CD8-positive, alpha-beta memory T cell (primary cell): ENCODE data around the gene PUSL1. TPM values are rescaled to one million over a fixed set of nuclear protein-coding genes. Genes with fewer than 3 reads are reported as not detected.

ENCODE experiments used
- CTCF ChIA-PET: fragments of 350-600 bp; sonication (Branson Sonifier 250); formaldehyde crosslinking; loops from one replicate; lab custom pipeline; 2021; ENCODE audit warnings: antibody characterized with exemption; lab: Charles Lee
- POLR2A ChIA-PET: fragments of 350-600 bp; sonication (Branson Sonifier 250); formaldehyde crosslinking; loops from one replicate; lab custom pipeline; 2021; ENCODE audit warnings: antibody characterized with exemption; lab: Charles Lee
- DNase-seq, 5 donors: peaks; one replicate each; pipeline versions ENCODE4 v3.0.0 to v3.0.0-alpha.2; 2020 to 2022; ENCODE audit warnings: mixed read lengths in 1 of 5
- H3K27ac ChIP-seq: one replicate; pipeline ENCODE4 v1.7.0; 2013; ENCODE audit warnings: low read depth, mild to moderate bottlenecking, low read length, moderate library complexity
- H3K27me3 ChIP-seq: 2 replicates; pipeline ENCODE4 v1.7.0; 2013; ENCODE audit warnings: low read length, mild to moderate bottlenecking; ENCODE audit not compliant: insufficient read depth, poor library complexity, severe bottlenecking
- H3K36me3 ChIP-seq: 2 replicates; pipeline ENCODE4 v1.7.0; 2013; ENCODE audit warnings: mild to moderate bottlenecking, low read length, moderate library complexity; ENCODE audit not compliant: insufficient read depth
- H3K4me1 ChIP-seq: 2 replicates; pipeline ENCODE4 v1.7.0; 2013; ENCODE audit warnings: mild to moderate bottlenecking, low read length, moderate library complexity; ENCODE audit not compliant: insufficient read depth
- H3K4me3 ChIP-seq: 2 replicates; pipeline ENCODE4 v1.7.0; 2013; ENCODE audit warnings: mild to moderate bottlenecking, low read length
- H3K9me3 ChIP-seq: 2 replicates; pipeline ENCODE4 v1.7.0; 2013; ENCODE audit warnings: mild to moderate bottlenecking, low read length
- H3K27ac Mint-ChIP-seq, 8 donors: one replicate each; pipeline ENCODE4 v1.8.0; 2020 to 2021; ENCODE audit warnings: mixed read lengths in 8 of 8, mild to moderate bottlenecking in 6 of 8, inconsistent platforms in 3 of 8, moderate library complexity in 3 of 8
- H3K27me3 Mint-ChIP-seq, 2 donors: one replicate each; pipeline ENCODE4 v1.8.0; 2020 to 2021; ENCODE audit warnings: mixed read lengths in 2 of 2, mild to moderate bottlenecking in 1 of 2, moderate library complexity in 1 of 2
- H3K36me3 Mint-ChIP-seq, 3 donors: one replicate each; pipeline ENCODE4 v1.8.0; 2020 to 2021; ENCODE audit warnings: mixed read lengths in 3 of 3, inconsistent platforms in 1 of 3, mild to moderate bottlenecking in 1 of 3
- H3K4me1 Mint-ChIP-seq, 3 donors: one replicate each; pipeline ENCODE4 v1.8.0; 2020 to 2021; ENCODE audit warnings: mixed read lengths in 3 of 3, inconsistent platforms in 1 of 3, mild to moderate bottlenecking in 1 of 3
- H3K4me3 Mint-ChIP-seq, 7 donors: one replicate each; pipeline ENCODE4 v1.8.0; 2020 to 2021; ENCODE audit warnings: mixed read lengths in 7 of 7, mild to moderate bottlenecking in 6 of 7, moderate library complexity in 4 of 7, inconsistent platforms in 2 of 7
- H3K9me3 Mint-ChIP-seq, 5 donors: one replicate each; pipeline ENCODE4 v1.8.0; 2020 to 2022; ENCODE audit warnings: mixed read lengths in 5 of 5, mild to moderate bottlenecking in 3 of 5, moderate library complexity in 2 of 5, inconsistent platforms in 1 of 5
- polyA plus RNA-seq: library from polyadenylated mRNA; unstranded; fragments of 300-500 nt; fragmentation: Illumina TruSeq; gene quantifications from one replicate; pipeline ENCODE4 v1.2.3, GENCODE V29; 2021
- total RNA-seq, 2 experiments: library from RNA; stranded (reverse); gene quantifications; one replicate each; pipeline ENCODE4 v1.2.3, GENCODE V29; 2021

Gene PUSL1
- total and polyA plus RNA-seq, 3 experiments from 2014 or later, result 22.0 to 34.3 (median 32.9) TPM

DNA sequence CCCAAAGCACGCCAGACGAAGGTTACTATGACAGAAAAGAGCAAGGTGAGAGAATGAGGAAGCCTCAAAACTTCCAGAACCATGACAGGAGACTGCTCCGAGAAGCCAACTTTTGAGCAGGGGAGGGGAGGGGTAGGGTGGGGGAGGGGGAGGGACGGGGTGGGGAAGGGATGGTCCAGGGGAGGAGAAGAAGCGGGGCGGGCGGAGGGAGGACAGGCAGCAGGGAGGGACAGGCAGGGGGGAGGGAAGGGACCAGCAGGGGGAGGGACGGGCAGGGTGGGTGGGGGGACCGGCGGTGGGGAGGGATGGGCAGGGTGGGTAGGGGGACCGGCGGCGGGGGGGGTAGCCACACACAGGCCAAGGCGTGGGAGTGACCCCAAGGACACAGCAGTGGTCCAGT, 14.0 kb downstream of the PUSL1 start:
- ChIA-PET CTCF (no interaction called here), POLR2A (no interaction called here)
- Mint-ChIP-seq H3K27ac (peak overlapping the region in 6 of 8 donors; percentile 40 to 92 (median 74)), H3K27me3 (no peaks in the 10 kb centered on the region), H3K36me3 (peaks cover 0 to 42% (median 2%) of the 10 kb centered on the region in 3 donors), H3K4me1 (peaks cover 27 to 58% (median 38%) of the 10 kb centered on the region in 3 donors), H3K4me3 (peak overlapping the region; percentile 74 to 88 (median 77)), H3K9me3 (no peaks in the 10 kb centered on the region)
- peaks cover 7% of the 10 kb centered on the region for H3K36me3 ChIP-seq
- H3K27me3 ChIP-seq, result no peaks in the 10 kb centered on the region
- no peaks in the 10 kb centered on the region for H3K9me3 ChIP-seq
- H3K27ac ChIP-seq, result no peak overlapping the region
- H3K4me3 ChIP-seq, result no peak overlapping the region
- H3K4me1 ChIP-seq, result peaks cover 32% of the 10 kb centered on the region
- no peak for DNase-seq

DNA sequence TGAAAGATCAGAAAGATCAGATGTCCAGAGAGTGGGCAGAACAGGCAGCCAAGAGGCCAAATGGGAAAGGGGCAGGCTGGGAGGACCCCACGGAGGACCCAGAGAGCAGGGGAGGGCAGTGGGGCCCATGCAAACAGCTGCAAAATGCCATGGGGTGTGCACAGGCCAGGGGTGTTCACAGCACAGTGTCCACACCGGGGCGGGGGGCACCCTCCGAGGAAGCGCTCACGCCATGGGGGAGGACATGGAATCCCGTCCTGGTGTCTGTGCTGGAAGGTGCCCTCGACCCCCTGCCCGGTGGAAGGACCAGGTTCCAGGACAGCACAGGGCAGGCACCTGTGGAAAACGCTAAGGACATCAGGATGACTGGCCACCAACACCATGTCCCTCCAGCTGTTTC, 14.6 kb downstream of the PUSL1 start:
- Mint-ChIP-seq H3K4me3 (peak overlapping the region; percentile 84 to 97 (median 89)), H3K27ac (peak overlapping the region in 5 of 8 donors; percentile 88 to 96 (median 89)), H3K27me3 (no peaks in the 10 kb centered on the region), H3K36me3 (peaks cover 0 to 42% (median 2%) of the 10 kb centered on the region in 3 donors), H3K9me3 (no peaks in the 10 kb centered on the region), H3K4me1 (peaks cover 27 to 58% (median 37%) of the 10 kb centered on the region in 3 donors)
- DNase-seq, result no peak
- Histone ChIP-seq H3K4me1 (peaks cover 32% of the 10 kb centered on the region), H3K27ac (no peak overlapping the region), H3K36me3 (peaks cover 7% of the 10 kb centered on the region), H3K9me3 (no peaks in the 10 kb centered on the region), H3K27me3 (no peaks in the 10 kb centered on the region), H3K4me3 (no peak overlapping the region)
- ChIA-PET POLR2A (no interaction called here), CTCF (no interaction called here)

DNA sequence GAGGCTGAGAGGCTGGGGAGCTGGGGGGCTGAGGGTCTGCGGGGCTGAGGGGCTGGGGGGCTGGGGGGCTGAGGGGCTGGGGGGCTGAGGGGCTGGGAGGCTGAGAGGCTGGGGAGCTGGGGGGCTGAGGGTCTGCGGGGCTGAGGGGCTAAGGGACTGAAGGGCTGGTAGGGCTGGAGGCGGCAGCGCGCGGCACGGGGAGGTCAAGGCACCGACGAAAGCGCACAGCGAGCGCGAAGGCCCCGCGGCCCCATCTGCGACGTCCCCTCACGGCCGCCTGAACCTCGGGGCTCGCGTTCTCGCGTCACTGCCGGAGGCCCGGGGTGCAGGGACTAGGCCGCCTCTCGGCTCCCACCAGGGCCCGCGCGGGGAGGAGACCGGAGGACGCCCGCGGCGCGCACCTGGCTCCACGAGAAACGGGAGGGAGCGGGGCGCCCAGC, 15.7 kb downstream of the PUSL1 start:
- H3K4me3 Mint-ChIP-seq, result peak overlapping the region; percentile 48 to 94 (median 87)
- ChIA-PET CTCF (no interaction called here), POLR2A (no interaction called here)
- peak overlapping the region; percentile 49 for H3K4me3 ChIP-seq
- peak overlapping the region; percentile 79 for H3K27ac ChIP-seq
- peaks cover 27 to 57% (median 37%) of the 10 kb centered on the region in 3 donors for H3K4me1 Mint-ChIP-seq
- no peaks in the 10 kb centered on the region for H3K27me3 ChIP-seq
- peaks cover 5% of the 10 kb centered on the region for H3K36me3 ChIP-seq
- H3K27ac Mint-ChIP-seq, result peak overlapping the region in 2 of 8 donors; percentile 87 to 89
- no peaks in the 10 kb centered on the region for H3K27me3 Mint-ChIP-seq
- peaks cover 32% of the 10 kb centered on the region for H3K4me1 ChIP-seq
- no peak for DNase-seq
- peaks cover 0 to 35% (median 2%) of the 10 kb centered on the region in 3 donors for H3K36me3 Mint-ChIP-seq
- H3K9me3 ChIP-seq, result no peaks in the 10 kb centered on the region
- no peaks in the 10 kb centered on the region for H3K9me3 Mint-ChIP-seq

DNA sequence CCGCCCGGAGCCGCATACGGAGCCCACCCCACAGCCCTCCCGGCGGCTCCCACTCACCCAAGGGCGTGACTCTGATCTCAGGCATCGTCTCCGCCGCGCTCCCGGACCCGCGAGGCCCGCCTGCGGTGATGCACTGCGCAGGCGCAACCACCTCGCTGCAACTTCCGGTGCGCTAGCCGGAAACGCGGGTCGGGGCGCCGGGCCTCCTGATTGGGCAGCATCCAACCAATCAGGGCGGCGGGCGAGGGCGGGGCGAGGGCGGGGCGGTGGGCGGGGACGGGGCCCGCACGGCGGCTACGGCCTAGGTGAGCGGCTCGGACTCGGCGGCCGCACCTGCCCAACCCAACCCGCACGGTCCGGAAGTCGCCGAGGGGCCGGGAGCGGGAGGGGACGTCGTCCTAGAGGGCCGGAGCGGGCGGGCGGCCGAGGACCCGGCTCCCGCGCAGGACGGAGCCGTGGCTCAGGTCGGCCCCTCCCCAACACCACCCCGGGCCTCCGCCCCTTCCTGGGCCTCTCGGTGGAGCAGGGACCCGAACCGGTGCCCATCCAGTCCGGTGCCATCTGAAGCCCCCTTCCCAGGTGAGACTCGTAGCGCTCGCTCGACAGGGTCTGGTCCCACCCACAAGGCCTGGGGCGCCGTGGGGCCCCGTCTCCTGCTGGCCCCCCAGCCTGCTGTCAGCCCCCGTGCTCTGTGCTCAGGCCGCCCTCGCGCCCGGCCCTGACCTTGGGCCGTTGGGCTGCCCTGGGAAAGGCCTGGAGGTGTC, 16.3 kb downstream of the PUSL1 start, which contains the start of the genes CPTP and INTS11:
Gene CPTP (plus strand): TSS at position 279 of the 764 bp plus-strand sequence. CDS start 2,109 bp downstream, outside the sequence.
Gene INTS11 (minus strand): TSS at position 137 of the 764 bp plus-strand sequence. CDS start 52 bp downstream, at position 85.
- no peaks in the 10 kb centered on the region for H3K9me3 ChIP-seq
- H3K36me3 ChIP-seq, result no peaks in the 10 kb centered on the region
- Mint-ChIP-seq H3K27ac (peak within 1 kb of the TSS; percentile 70 to 96 (median 89)), H3K36me3 (peaks cover 0 to 29% (median 0%) of the 10 kb centered on the region in 3 donors), H3K4me1 (peaks cover 25 to 51% (median 34%) of the 10 kb centered on the region in 3 donors), H3K9me3 (no peaks in the 10 kb centered on the region), H3K27me3 (no peaks in the 10 kb centered on the region), H3K4me3 (peak within 1 kb of the TSS; percentile 86 to 97 (median 91))
- DNase-seq, result peak; percentile 95 to 98 (median 96)
- ChIA-PET POLR2A (no interaction called here), CTCF (interaction anchor here (1.0 kb wide), 2 partner anchors 15 to 203 kb away, joined by 3 to 4 read pairs; no protein-coding TSS in a partner anchor)
- H3K4me1 ChIP-seq, result peaks cover 32% of the 10 kb centered on the region
- H3K27ac ChIP-seq, result peak within 1 kb of the TSS; percentile 79
- H3K27me3 ChIP-seq, result no peaks in the 10 kb centered on the region
- H3K4me3 ChIP-seq, result peak within 1 kb of the TSS; percentile 69

DNA sequence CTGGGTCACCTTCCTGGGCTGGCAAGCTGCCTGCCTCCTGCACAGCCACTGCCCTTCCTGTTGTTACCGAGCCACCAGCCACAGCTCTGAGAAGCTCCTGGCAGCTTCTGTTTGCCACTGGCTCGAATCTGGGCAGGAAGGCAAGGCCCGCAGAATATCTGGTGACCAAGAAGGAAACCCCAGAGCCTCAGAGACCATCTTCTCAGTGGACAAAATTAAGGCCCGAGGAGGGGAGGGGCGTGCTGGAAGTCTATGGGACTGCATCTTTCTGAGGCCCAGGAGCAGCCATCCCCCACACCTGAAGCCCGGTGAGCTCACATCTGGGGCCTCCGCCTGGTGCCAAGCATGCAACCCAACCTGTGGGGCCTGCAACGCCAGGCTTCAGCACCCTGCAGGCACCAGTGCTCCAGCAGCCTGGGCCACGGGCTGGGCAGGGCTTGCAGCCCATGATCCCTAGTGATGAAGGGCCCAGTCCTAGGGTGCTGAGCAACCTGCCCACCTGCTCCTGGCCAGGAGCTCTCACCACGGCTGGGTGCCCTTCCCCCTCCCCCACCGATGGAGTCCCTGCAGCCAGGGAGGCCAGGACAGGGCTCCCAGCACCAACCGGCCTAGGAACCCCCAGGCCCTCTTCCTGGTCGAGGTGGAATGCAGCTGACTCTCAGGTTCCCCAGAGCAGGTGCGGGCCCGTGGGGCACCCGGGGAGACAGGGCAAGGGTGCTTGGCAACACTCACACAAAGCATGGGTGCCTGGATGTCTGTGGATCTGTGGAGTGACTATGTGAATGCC, 17.1 kb downstream of the PUSL1 start:
- peak overlapping the region; percentile 66 to 92 (median 78) for H3K4me3 Mint-ChIP-seq
- DNase-seq, result peak in 1 of 5 donors; percentile 50
- Histone ChIP-seq H3K27me3 (no peaks in the 10 kb centered on the region), H3K36me3 (no peaks in the 10 kb centered on the region), H3K4me1 (peaks cover 32% of the 10 kb centered on the region), H3K27ac (peak overlapping the region; percentile 79), H3K9me3 (no peaks in the 10 kb centered on the region), H3K4me3 (peak overlapping the region; percentile 69)
- H3K36me3 Mint-ChIP-seq, result peaks cover 0 to 22% (median 0%) of the 10 kb centered on the region in 3 donors
- peaks cover 21 to 47% (median 33%) of the 10 kb centered on the region in 3 donors for H3K4me1 Mint-ChIP-seq
- peak overlapping the region in 7 of 8 donors; percentile 11 to 87 (median 58) for H3K27ac Mint-ChIP-seq
- H3K27me3 Mint-ChIP-seq, result no peaks in the 10 kb centered on the region
- CTCF ChIA-PET, result interaction anchor here (1.0 kb wide), 2 partner anchors 16 to 203 kb away, joined by 3 to 4 read pairs; no protein-coding TSS in a partner anchor
- POLR2A ChIA-PET, result interaction anchor here (0.7 kb wide), 1 partner anchor 85 kb away, joined by 4 read pairs; no protein-coding TSS in a partner anchor
- no peaks in the 10 kb centered on the region for H3K9me3 Mint-ChIP-seq

DNA sequence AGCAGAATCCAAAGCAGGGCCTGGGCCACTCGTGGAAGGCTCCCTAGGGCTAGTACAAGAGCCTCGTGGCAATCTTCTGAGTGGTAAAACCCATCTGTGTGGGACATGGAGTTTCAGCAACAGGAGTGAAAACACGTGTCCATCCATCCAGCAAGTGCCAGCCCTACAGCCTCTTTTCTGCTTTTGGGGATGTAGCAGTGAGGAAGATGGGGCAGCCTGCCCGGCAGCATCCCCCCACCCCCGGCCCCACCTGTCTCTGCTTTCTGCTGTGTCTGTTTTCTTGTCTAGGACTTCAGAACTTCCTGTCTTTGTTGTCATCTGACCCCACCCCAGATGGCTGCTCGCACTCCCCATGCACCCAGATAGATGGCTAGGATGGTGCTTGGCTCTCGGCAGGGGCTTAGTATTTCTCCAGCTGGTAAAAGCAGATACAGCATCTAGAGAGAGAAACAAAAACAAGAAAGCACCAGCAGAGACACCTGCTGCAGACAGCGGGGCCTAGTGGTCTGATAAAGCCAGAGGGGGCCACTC, 17.7 kb downstream of the PUSL1 start:
- Histone ChIP-seq H3K9me3 (no peaks in the 10 kb centered on the region), H3K36me3 (no peaks in the 10 kb centered on the region), H3K4me1 (peaks cover 32% of the 10 kb centered on the region), H3K27ac (no peak overlapping the region), H3K27me3 (no peaks in the 10 kb centered on the region), H3K4me3 (peak overlapping the region; percentile 69)
- Mint-ChIP-seq H3K36me3 (peaks cover 0 to 20% (median 0%) of the 10 kb centered on the region in 3 donors), H3K4me3 (peak overlapping the region; percentile 40 to 89 (median 54)), H3K27me3 (no peaks in the 10 kb centered on the region), H3K27ac (peak overlapping the region in 6 of 8 donors; percentile 21 to 83 (median 26)), H3K9me3 (no peaks in the 10 kb centered on the region), H3K4me1 (peaks cover 21 to 46% (median 33%) of the 10 kb centered on the region in 3 donors)
- DNase-seq, result no peak
- ChIA-PET CTCF (interaction anchor here (1.0 kb wide), 1 partner anchor 204 kb away, joined by 4 read pairs; no protein-coding TSS in a partner anchor), POLR2A (interaction anchor here (0.7 kb wide), 1 partner anchor 86 kb away, joined by 4 read pairs; no protein-coding TSS in a partner anchor)

DNA sequence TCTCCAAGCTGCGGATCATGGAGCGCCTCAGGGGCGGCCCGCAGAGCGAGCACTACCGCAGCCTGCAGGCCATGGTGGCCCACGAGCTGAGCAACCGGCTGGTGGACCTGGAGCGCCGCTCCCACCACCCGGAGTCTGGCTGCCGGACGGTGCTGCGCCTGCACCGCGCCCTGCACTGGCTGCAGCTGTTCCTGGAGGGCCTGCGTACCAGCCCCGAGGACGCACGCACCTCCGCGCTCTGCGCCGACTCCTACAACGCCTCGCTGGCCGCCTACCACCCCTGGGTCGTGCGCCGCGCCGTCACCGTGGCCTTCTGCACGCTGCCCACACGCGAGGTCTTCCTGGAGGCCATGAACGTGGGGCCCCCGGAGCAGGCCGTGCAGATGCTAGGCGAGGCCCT, 18.9 kb downstream of the PUSL1 start:
- Histone ChIP-seq H3K27me3 (no peaks in the 10 kb centered on the region), H3K27ac (no peak overlapping the region), H3K4me1 (peaks cover 27% of the 10 kb centered on the region), H3K9me3 (no peaks in the 10 kb centered on the region), H3K4me3 (no peak overlapping the region), H3K36me3 (no peaks in the 10 kb centered on the region)
- Mint-ChIP-seq H3K27me3 (no peaks in the 10 kb centered on the region), H3K4me3 (peak overlapping the region in 2 of 7 donors; percentile 17 to 37), H3K27ac (peak overlapping the region in 1 of 8 donors; percentile 47), H3K36me3 (peaks cover 0 to 17% (median 0%) of the 10 kb centered on the region in 3 donors), H3K9me3 (no peaks in the 10 kb centered on the region), H3K4me1 (peaks cover 17 to 35% (median 29%) of the 10 kb centered on the region in 3 donors)
- no peak for DNase-seq
- ChIA-PET POLR2A (no interaction called here), CTCF (no interaction called here)
